Measurements from ENCODE around the gene FRMD5. TPM values are rescaled to one million over a fixed set of nuclear protein-coding genes. Genes with fewer than 3 reads are reported as not detected.

Gene FRMD5
- polyA plus RNA-seq, 4 donors: 0.49 to 1.1 (median 0.81) TPM; not detected in 1

GRCh38 chr15:44084770-44085169, 110.3 kb downstream of the FRMD5 start:
- no peak overlapping the region for H3K27ac ChIP-seq (ENCODE audit: low read depth in 1 of 3, low read length in 2 of 3)
- DNase-seq: no peak
- WGBS, 3 donors: 63 to 83% (median 71%) methylated on average over 2 of the region's 2 CpGs
- H3K4me3 ChIP-seq (ENCODE audit: low read depth in 1 of 3, low read length in 3 of 3): no peak overlapping the region
- H3K9me3 ChIP-seq (ENCODE audit: control insufficient read depth in 2 of 2, insufficient read depth in 1 of 2, low read depth in 1 of 2, low read length in 1 of 2): no peaks in the 10 kb centered on the region
- no peaks in the 10 kb centered on the region for H3K36me3 ChIP-seq (ENCODE audit: control insufficient read depth in 3 of 3, insufficient read depth in 2 of 3, low read depth in 1 of 3, low read length in 3 of 3)
- H3K4me1 ChIP-seq (ENCODE audit: control insufficient read depth in 3 of 3, insufficient read depth in 2 of 3, low read depth in 1 of 3, low read length in 2 of 3): no peaks in the 10 kb centered on the region
- no peaks in the 10 kb centered on the region for H3K27me3 ChIP-seq (ENCODE audit: control insufficient read depth in 3 of 3, insufficient read depth in 3 of 3, low read length in 3 of 3)
- no peak for FAIRE-seq

GRCh38 chr15:44084171-44084570, 110.9 kb downstream of the FRMD5 start:
- Histone ChIP-seq H3K27ac (ENCODE audit: low read depth in 1 of 3, low read length in 2 of 3) (no peak overlapping the region), H3K36me3 (ENCODE audit: control insufficient read depth in 3 of 3, insufficient read depth in 2 of 3, low read depth in 1 of 3, low read length in 3 of 3) (no peaks in the 10 kb centered on the region), H3K27me3 (ENCODE audit: control insufficient read depth in 3 of 3, insufficient read depth in 3 of 3, low read length in 3 of 3) (no peaks in the 10 kb centered on the region), H3K9me3 (ENCODE audit: control insufficient read depth in 2 of 2, insufficient read depth in 1 of 2, low read depth in 1 of 2, low read length in 1 of 2) (no peaks in the 10 kb centered on the region), H3K4me1 (ENCODE audit: control insufficient read depth in 3 of 3, insufficient read depth in 2 of 3, low read depth in 1 of 3, low read length in 2 of 3) (no peaks in the 10 kb centered on the region), H3K4me3 (ENCODE audit: low read depth in 1 of 3, low read length in 3 of 3) (no peak overlapping the region)
- 81 to 90% (median 82%) methylated on average over 2 of the region's 2 CpGs for WGBS, 3 donors
- FAIRE-seq (no peak), DNase-seq (no peak)

- no peak for FAIRE-seq
Measured at GRCh38 chr15:44082558-44083157, 112.4 kb downstream of the FRMD5 start.

GRCh38 chr15:44081026-44082013, 113.8 kb downstream of the FRMD5 start:
- DNase-seq: no peak
- Histone ChIP-seq H3K4me3 (ENCODE audit: low read depth in 1 of 3, low read length in 3 of 3) (no peak overlapping the region), H3K27me3 (ENCODE audit: control insufficient read depth in 3 of 3, insufficient read depth in 3 of 3, low read length in 3 of 3) (no peaks in the 10 kb centered on the region), H3K36me3 (ENCODE audit: control insufficient read depth in 3 of 3, insufficient read depth in 2 of 3, low read depth in 1 of 3, low read length in 3 of 3) (no peaks in the 10 kb centered on the region), H3K27ac (ENCODE audit: low read depth in 1 of 3, low read length in 2 of 3) (no peak overlapping the region), H3K4me1 (ENCODE audit: control insufficient read depth in 3 of 3, insufficient read depth in 2 of 3, low read depth in 1 of 3, low read length in 2 of 3) (no peaks in the 10 kb centered on the region), H3K9me3 (ENCODE audit: control insufficient read depth in 2 of 2, insufficient read depth in 1 of 2, low read depth in 1 of 2, low read length in 1 of 2) (no peaks in the 10 kb centered on the region)
- WGBS, 3 donors: 74 to 92% (median 81%) methylated on average over 5 of the region's 5 CpGs
- FAIRE-seq: no peak

More at GRCh38 chr15:44082558-44083157, 112.4 kb downstream of the FRMD5 start:
- DNase-seq: no peak
- Histone ChIP-seq H3K9me3 (ENCODE audit: control insufficient read depth in 2 of 2, insufficient read depth in 1 of 2, low read depth in 1 of 2, low read length in 1 of 2) (no peaks in the 10 kb centered on the region), H3K27me3 (ENCODE audit: control insufficient read depth in 3 of 3, insufficient read depth in 3 of 3, low read length in 3 of 3) (no peaks in the 10 kb centered on the region), H3K4me1 (ENCODE audit: control insufficient read depth in 3 of 3, insufficient read depth in 2 of 3, low read depth in 1 of 3, low read length in 2 of 3) (no peaks in the 10 kb centered on the region), H3K36me3 (ENCODE audit: control insufficient read depth in 3 of 3, insufficient read depth in 2 of 3, low read depth in 1 of 3, low read length in 3 of 3) (no peaks in the 10 kb centered on the region), H3K4me3 (ENCODE audit: low read depth in 1 of 3, low read length in 3 of 3) (no peak overlapping the region), H3K27ac (ENCODE audit: low read depth in 1 of 3, low read length in 2 of 3) (no peak overlapping the region)
- WGBS, 3 donors: 32 to 57% (median 53%) methylated on average over 1 of the region's 1 CpG

GRCh38 chr15:44075535-44075934, 119.5 kb downstream of the FRMD5 start:
- DNase-seq (no peak), FAIRE-seq (no peak)
- WGBS, 3 donors: 73 to 85% (median 82%) methylated on average over 3 of the region's 3 CpGs
- Histone ChIP-seq H3K27ac (ENCODE audit: low read depth in 1 of 3, low read length in 2 of 3) (no peak overlapping the region), H3K36me3 (ENCODE audit: control insufficient read depth in 3 of 3, insufficient read depth in 2 of 3, low read depth in 1 of 3, low read length in 3 of 3) (no peaks in the 10 kb centered on the region), H3K4me1 (ENCODE audit: control insufficient read depth in 3 of 3, insufficient read depth in 2 of 3, low read depth in 1 of 3, low read length in 2 of 3) (no peaks in the 10 kb centered on the region), H3K9me3 (ENCODE audit: control insufficient read depth in 2 of 2, insufficient read depth in 1 of 2, low read depth in 1 of 2, low read length in 1 of 2) (no peaks in the 10 kb centered on the region), H3K4me3 (ENCODE audit: low read depth in 1 of 3, low read length in 3 of 3) (no peak overlapping the region), H3K27me3 (ENCODE audit: control insufficient read depth in 3 of 3, insufficient read depth in 3 of 3, low read length in 3 of 3) (no peaks in the 10 kb centered on the region)

- DNase-seq (no peak), FAIRE-seq (no peak)
- 89 to 100% (median 96%) methylated on average over 1 of the region's 1 CpG for WGBS, 3 donors
- no peaks in the 10 kb centered on the region for H3K4me1 ChIP-seq (ENCODE audit: control insufficient read depth in 3 of 3, insufficient read depth in 2 of 3, low read depth in 1 of 3, low read length in 2 of 3)
- no peaks in the 10 kb centered on the region for H3K27me3 ChIP-seq (ENCODE audit: control insufficient read depth in 3 of 3, insufficient read depth in 3 of 3, low read length in 3 of 3)
- H3K9me3 ChIP-seq (ENCODE audit: control insufficient read depth in 2 of 2, insufficient read depth in 1 of 2, low read depth in 1 of 2, low read length in 1 of 2): no peaks in the 10 kb centered on the region
- no peaks in the 10 kb centered on the region for H3K36me3 ChIP-seq (ENCODE audit: control insufficient read depth in 3 of 3, insufficient read depth in 2 of 3, low read depth in 1 of 3, low read length in 3 of 3)
- H3K4me3 ChIP-seq (ENCODE audit: low read depth in 1 of 3, low read length in 3 of 3): no peak overlapping the region
- no peak overlapping the region for H3K27ac ChIP-seq (ENCODE audit: low read depth in 1 of 3, low read length in 2 of 3)
Measured at GRCh38 chr15:44069489-44069888, 125.6 kb downstream of the FRMD5 start.

GRCh38 chr15:44068347-44068746, 126.7 kb downstream of the FRMD5 start:
- Histone ChIP-seq H3K4me1 (ENCODE audit: control insufficient read depth in 3 of 3, insufficient read depth in 2 of 3, low read depth in 1 of 3, low read length in 2 of 3) (no peaks in the 10 kb centered on the region), H3K36me3 (ENCODE audit: control insufficient read depth in 3 of 3, insufficient read depth in 2 of 3, low read depth in 1 of 3, low read length in 3 of 3) (no peaks in the 10 kb centered on the region), H3K4me3 (ENCODE audit: low read depth in 1 of 3, low read length in 3 of 3) (no peak overlapping the region), H3K27me3 (ENCODE audit: control insufficient read depth in 3 of 3, insufficient read depth in 3 of 3, low read length in 3 of 3) (no peaks in the 10 kb centered on the region), H3K27ac (ENCODE audit: low read depth in 1 of 3, low read length in 2 of 3) (no peak overlapping the region), H3K9me3 (ENCODE audit: control insufficient read depth in 2 of 2, insufficient read depth in 1 of 2, low read depth in 1 of 2, low read length in 1 of 2) (no peaks in the 10 kb centered on the region)
- DNase-seq (no peak), FAIRE-seq (no peak)
- 57 to 71% (median 63%) methylated on average over 2 of the region's 2 CpGs for WGBS, 3 donors

- H3K27me3 ChIP-seq (ENCODE audit: control insufficient read depth in 3 of 3, insufficient read depth in 3 of 3, low read length in 3 of 3): no peaks in the 10 kb centered on the region
- no peak overlapping the region for H3K4me3 ChIP-seq (ENCODE audit: low read depth in 1 of 3, low read length in 3 of 3)
- no peaks in the 10 kb centered on the region for H3K4me1 ChIP-seq (ENCODE audit: control insufficient read depth in 3 of 3, insufficient read depth in 2 of 3, low read depth in 1 of 3, low read length in 2 of 3)
- peak; percentile 74 to 87 for DNase-seq
- H3K36me3 ChIP-seq (ENCODE audit: control insufficient read depth in 3 of 3, insufficient read depth in 2 of 3, low read depth in 1 of 3, low read length in 3 of 3): no peaks in the 10 kb centered on the region
- WGBS, 3 donors: 9 to 29% (median 16%) methylated on average over 8 of the region's 8 CpGs
- H3K9me3 ChIP-seq (ENCODE audit: control insufficient read depth in 2 of 2, insufficient read depth in 1 of 2, low read depth in 1 of 2, low read length in 1 of 2): no peaks in the 10 kb centered on the region
- no peak overlapping the region for H3K27ac ChIP-seq (ENCODE audit: low read depth in 1 of 3, low read length in 2 of 3)
- FAIRE-seq: peak; percentile 19
Measured at GRCh38 chr15:44066211-44066827, 128.8 kb downstream of the FRMD5 start.

All from small intestine (tissue), 7 donors.